Activated CD8-positive, alpha-beta T cell treated with anti-CD3 and anti-CD28 coated beads for 36 hours (primary cell): ENCODE results near the gene PIERCE2. TPM values are rescaled to one million over a fixed set of nuclear protein-coding genes. Genes with fewer than 3 reads are reported as not detected.
"Not testable (repeated sequence)": the region's sequence is repeated elsewhere in the genome, so short reads cannot be mapped to it uniquely, and the experiment has no call there.

ENCODE experiments used
- ATAC-seq: fragments of 200-7000 bp; cut with Tn5 transposase; one replicate; pipeline ENCODE4 v1.10.0; 2021; ENCODE audit warnings: mild to moderate bottlenecking, moderate library complexity
- CTCF ChIA-PET: fragments of 350-600 bp; sonication (Branson Sonifier 250); formaldehyde crosslinking; loops from one replicate; lab custom pipeline; 2021; ENCODE audit warnings: antibody characterized with exemption; lab: Charles Lee
- POLR2A ChIA-PET: fragments of 350-600 bp; sonication (Branson Sonifier 250); formaldehyde crosslinking; loops from one replicate; lab custom pipeline; 2021; ENCODE audit warnings: antibody characterized with exemption; lab: Charles Lee
- DNase-seq: peaks from one replicate; pipeline ENCODE4 v3.0.0-alpha.2; 2020
- H3K27ac Mint-ChIP-seq: one replicate; pipeline ENCODE4 v1.8.0; 2021; ENCODE audit warnings: mild to moderate bottlenecking, mixed read lengths
- H3K27me3 Mint-ChIP-seq: one replicate; pipeline ENCODE4 v1.8.0; 2021; ENCODE audit warnings: mixed read lengths
- H3K36me3 Mint-ChIP-seq: one replicate; pipeline ENCODE4 v1.8.0; 2021; ENCODE audit warnings: low read depth, mixed read lengths
- H3K4me1 Mint-ChIP-seq: one replicate; pipeline ENCODE4 v1.8.0; 2021; ENCODE audit warnings: low read depth, mixed read lengths
- H3K4me3 Mint-ChIP-seq: one replicate; pipeline ENCODE4 v1.8.0; 2021; ENCODE audit warnings: mild to moderate bottlenecking, moderate library complexity, mixed read lengths
- H3K9me3 Mint-ChIP-seq: one replicate; pipeline ENCODE4 v1.8.0; 2021; ENCODE audit warnings: mixed read lengths
- CTCF ChIP-seq: fragments of 200-600 bp; IDR thresholded peaks from one replicate; pipeline ENCODE4 v1.8.0; 2022; ENCODE audit warnings: antibody characterized with exemption, mild to moderate bottlenecking
- intact Hi-C: fragments of 100-400 bp; cut with micrococcal nuclease; formaldehyde crosslinking; loops from one replicate; pipeline ENCODE4 v1.10.0; 2022
- total RNA-seq, 2 experiments: library from RNA; stranded (reverse); gene quantifications; one replicate each; pipeline ENCODE4 v1.2.3, GENCODE V29; 2021

Gene PIERCE2
- total RNA-seq, 2 experiments from 2014 or later = not detected

GRCh38 chr15:55387027-55387426, 21.3 kb upstream of the PIERCE2 start:
- Mint-ChIP-seq H3K4me1 (peaks cover 6% of the 10 kb centered on the region), H3K36me3 (peaks cover 13% of the 10 kb centered on the region), H3K4me3 (no peak overlapping the region), H3K27ac (no peak overlapping the region), H3K9me3 (no peaks in the 10 kb centered on the region), H3K27me3 (no peaks in the 10 kb centered on the region)
- TF ChIP-seq CTCF = no peak
- POLR2A ChIA-PET = interaction anchor here (0.7 kb wide), 1 partner anchor 8 kb away, joined by 3 read pairs; no protein-coding TSS in a partner anchor
- DNase-seq = no peak
- CTCF ChIA-PET = no interaction called here
- intact Hi-C loops = no loop called here
- ATAC-seq = no peak

- Mint-ChIP-seq H3K4me1 (peaks cover 10% of the 10 kb centered on the region), H3K4me3 (no peak overlapping the region), H3K27ac (no peak overlapping the region), H3K9me3 (no peaks in the 10 kb centered on the region), H3K36me3 (peaks cover 4% of the 10 kb centered on the region), H3K27me3 (no peaks in the 10 kb centered on the region)
- ATAC-seq (no peak), DNase-seq (no peak)
- POLR2A ChIA-PET = no interaction called here
- no peak for TF ChIP-seq CTCF
- CTCF ChIA-PET = interaction anchor here (1.1 kb wide), 1 partner anchor 9 kb away, joined by 3 read pairs; no protein-coding TSS in a partner anchor
- intact Hi-C loops = no loop called here
Observed at GRCh38 chr15:55389264-55389607, 19.1 kb upstream of the PIERCE2 start.

GRCh38 chr15:55394694-55395093, 13.6 kb upstream of the PIERCE2 start:
- Mint-ChIP-seq H3K9me3 (no peaks in the 10 kb centered on the region), H3K27me3 (no peaks in the 10 kb centered on the region), H3K4me1 (peaks cover 11% of the 10 kb centered on the region), H3K36me3 (peaks cover 17% of the 10 kb centered on the region), H3K27ac (no peak overlapping the region), H3K4me3 (no peak overlapping the region)
- TF ChIP-seq CTCF = no peak
- ChIA-PET CTCF (no interaction called here), POLR2A (no interaction called here)
- DNase-seq (no peak), ATAC-seq (no peak)
- intact Hi-C loops = no loop called here

- peaks cover 34% of the 10 kb centered on the region for H3K4me1 Mint-ChIP-seq
- CTCF ChIA-PET = interaction anchor here (1.6 kb wide), 1 partner anchor 9 kb away, joined by 3 read pairs; no protein-coding TSS in a partner anchor
- intact Hi-C loops = no loop called here
- POLR2A ChIA-PET = no interaction called here
- peaks cover 3% of the 10 kb centered on the region for H3K9me3 Mint-ChIP-seq
- H3K4me3 Mint-ChIP-seq = no peak overlapping the region
- ATAC-seq = no peak
- no peak for TF ChIP-seq CTCF
- H3K27ac Mint-ChIP-seq = no peak overlapping the region
- H3K36me3 Mint-ChIP-seq = peaks cover 20% of the 10 kb centered on the region
- H3K27me3 Mint-ChIP-seq = no peaks in the 10 kb centered on the region
- no peak for DNase-seq
Observed at GRCh38 chr15:55398243-55398642, 10.1 kb upstream of the PIERCE2 start.

- H3K4me1 Mint-ChIP-seq = peaks cover 41% of the 10 kb centered on the region
- intact Hi-C loops = loop anchor here (10.0 kb wide), 1 partner anchor 205 kb away; the partner anchor contains the start of gene RSL24D1
- POLR2A ChIA-PET, H3K4me3 Mint-ChIP-seq, H3K27ac Mint-ChIP-seq, H3K9me3 Mint-ChIP-seq, ATAC-seq, DNase-seq, H3K27me3 Mint-ChIP-seq, CTCF ChIA-PET: not testable (repeated sequence)
- peaks cover 20% of the 10 kb centered on the region for H3K36me3 Mint-ChIP-seq
Observed at GRCh38 chr15:55400050-55400449, 8.2 kb upstream of the PIERCE2 start.
